A172 (cell line): Measurements from ENCODE around the gene SEMG1. TPM values are rescaled to one million over a fixed set of nuclear protein-coding genes. Genes with fewer than 3 reads are reported as not detected.

ENCODE experiments used
- DNase-seq: peaks from one replicate; pipeline ENCODE4 v3.0.0-alpha.2; 2015; ENCODE audit warnings: low spot score
- total RNA-seq: library from RNA; depleted of rRNA; stranded (reverse); fragments of >200 nt; shearing (Covaris generic); gene quantifications from 2 replicates; pipeline ENCODE4 v1.2.3, GENCODE V29; 2014; rRNA removed

The SEMG1 gene, protein sequence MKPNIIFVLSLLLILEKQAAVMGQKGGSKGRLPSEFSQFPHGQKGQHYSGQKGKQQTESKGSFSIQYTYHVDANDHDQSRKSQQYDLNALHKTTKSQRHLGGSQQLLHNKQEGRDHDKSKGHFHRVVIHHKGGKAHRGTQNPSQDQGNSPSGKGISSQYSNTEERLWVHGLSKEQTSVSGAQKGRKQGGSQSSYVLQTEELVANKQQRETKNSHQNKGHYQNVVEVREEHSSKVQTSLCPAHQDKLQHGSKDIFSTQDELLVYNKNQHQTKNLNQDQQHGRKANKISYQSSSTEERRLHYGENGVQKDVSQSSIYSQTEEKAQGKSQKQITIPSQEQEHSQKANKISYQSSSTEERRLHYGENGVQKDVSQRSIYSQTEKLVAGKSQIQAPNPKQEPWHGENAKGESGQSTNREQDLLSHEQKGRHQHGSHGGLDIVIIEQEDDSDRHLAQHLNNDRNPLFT
- not detected in 2 replicates for total RNA-seq

DNA sequence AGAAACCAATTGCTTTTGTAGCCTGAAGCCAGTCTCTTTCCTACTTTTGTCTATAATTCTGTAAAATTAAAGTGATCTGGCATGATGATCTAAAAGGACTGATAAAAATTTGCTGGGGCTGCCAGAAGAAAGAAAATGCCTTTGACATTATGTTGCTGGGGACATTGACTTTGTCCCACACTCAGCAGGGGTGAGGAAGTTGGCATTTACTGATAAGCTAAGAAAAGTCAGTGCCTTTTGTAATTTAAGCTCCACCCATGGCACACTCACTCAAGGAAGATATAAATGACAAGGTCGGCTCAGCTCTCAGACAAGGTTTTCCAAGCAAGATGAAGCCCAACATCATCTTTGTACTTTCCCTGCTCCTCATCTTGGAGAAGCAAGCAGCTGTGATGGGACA lies at the start of gene SEMG1:
Gene SEMG1 (plus strand): TSS at position 309 of the 400 bp plus-strand sequence. CDS start 21 bp downstream, at position 330.
- DNase-seq = no peak

DNA sequence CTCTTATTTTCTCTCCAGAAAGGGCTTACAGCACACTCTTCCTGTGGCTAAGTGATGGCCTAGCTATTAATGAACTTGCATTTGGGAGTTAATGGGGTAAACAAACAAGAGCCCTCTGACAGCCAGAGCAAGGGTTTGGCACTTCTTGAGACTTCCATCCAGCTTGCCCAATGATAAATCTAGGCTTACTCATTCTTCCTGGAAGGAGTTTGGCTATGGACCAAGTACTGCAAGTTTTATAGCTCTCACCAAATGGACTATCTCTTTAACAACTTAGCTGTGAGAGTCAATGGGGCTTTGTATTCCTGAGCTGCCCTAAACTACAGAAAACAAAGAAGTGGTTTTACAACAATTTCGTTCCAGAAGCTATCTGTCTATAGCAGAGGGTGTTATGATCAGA lies 48.9 kb upstream of the SEMG1 start:
- DNase-seq = peak; percentile 86

DNA sequence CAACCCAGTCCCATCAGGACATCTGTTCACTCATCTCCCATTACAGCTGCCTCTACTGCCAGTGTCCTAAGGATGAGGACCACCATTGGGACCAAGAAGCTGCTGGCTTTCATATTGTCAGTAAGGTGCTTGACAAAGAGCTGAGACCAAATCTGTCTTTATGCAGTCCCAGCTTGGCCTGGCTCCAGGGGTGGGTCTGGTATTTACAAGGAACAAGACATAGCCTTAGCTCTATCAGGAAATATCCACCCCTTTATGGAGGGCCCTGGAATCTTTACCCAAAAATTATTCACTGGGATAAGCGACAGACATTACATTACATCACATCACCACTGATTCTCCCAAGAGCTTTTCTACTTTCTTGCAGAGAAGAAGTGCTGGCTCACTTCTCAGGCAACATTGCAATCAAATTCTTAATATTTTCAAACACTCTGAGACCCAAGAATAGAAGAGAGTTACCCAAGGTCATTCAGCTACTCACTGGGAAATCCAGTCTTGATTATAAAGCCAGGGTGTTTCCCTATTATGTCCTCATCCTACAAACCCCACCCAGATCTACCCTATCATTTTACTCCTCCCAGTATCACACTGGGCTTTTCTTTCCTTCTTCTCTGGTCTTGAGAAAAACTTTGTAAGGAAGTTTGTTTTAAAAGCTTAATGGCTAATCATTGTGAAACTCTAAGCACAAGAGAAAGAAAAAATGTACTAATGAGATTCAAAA lies 43.6 kb upstream of the SEMG1 start:
- DNase-seq = no peak

DNA sequence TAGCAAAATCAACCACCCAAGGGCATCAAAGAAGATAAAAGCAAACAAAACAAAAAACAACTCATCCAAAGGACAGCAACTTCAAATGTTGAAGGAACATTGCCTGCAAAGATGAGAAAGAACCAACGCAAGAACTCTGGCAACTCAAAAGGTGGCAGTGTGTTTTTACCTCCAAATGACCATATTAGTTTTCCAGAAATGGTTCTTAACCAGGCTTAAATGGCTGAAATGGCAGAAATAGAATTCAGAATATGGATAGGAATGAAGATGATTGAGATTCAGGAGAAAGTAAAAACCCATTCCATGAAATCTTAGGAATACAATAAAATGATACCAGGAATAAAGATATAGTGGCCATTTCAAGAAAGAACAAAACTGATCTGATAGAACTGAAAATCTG lies 41.9 kb upstream of the SEMG1 start:
- DNase-seq = no peak

DNA sequence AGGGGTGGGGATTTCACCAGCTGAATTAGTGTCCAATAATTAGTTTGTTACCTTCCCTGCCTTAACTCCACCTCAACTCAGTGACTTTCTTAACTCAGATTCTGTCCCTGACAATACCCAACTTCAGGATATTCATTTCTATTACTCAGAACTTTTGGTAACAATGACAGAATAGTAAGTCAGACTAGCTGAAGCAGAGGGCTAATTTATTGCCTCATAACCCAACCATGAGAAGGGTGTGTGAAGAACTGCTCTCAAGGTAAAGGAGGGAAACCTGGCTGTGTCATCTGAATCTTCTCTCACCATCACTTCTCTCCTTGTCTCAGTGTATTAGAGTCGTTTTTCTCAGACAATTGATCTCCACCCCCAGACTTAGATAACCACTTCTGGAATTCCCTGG lies 33.3 kb upstream of the SEMG1 start:
- no peak for DNase-seq

DNA sequence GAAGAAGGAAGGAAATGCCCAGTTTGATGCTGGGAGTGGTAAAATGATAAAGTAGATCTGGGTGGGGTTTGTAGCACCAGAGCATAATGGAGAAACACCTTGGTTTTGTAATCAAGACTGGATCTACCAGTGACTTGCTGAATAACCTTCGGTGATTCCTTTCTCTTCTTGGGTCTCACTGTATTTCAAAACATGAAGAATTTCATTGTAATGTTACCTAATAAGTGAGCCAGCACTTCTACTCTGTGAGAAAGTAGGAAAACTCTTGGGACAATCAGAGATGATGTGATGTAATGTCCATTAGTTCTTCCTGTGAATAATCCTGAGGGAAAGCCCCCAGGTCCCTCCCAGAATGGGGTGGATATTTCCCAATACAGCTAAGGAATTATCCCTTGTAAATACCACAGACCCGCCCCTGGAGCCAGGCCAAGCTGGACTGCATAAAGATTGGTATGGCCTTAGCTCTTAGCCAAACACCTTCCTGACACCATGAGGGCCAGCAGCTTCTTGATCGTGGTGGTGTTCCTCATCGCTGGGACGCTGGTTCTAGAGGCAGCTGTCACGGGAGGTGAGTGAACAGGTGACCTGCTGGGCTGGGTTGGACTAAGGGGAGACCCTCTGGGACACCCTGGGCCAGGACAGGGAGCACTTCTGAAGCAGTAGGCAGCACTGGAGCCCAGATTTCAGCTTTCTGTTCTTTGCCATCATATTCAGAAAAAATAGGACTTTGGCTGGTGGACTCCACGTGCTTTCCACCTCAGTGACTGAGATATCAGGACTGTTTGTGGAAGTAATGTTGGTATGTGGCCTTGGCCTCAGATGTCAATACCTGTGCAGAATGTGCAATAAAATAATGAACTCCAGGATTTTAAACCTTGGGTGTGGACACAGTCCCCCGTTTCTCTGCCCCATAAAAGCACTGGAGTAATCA lies 32.1 kb upstream of the SEMG1 start, which contains the start of gene PI3:
Gene PI3 (plus strand): TSS at position 469 of the 931 bp plus-strand sequence. CDS start 21 bp downstream, at position 490.
- peak; percentile 76 for DNase-seq

DNA sequence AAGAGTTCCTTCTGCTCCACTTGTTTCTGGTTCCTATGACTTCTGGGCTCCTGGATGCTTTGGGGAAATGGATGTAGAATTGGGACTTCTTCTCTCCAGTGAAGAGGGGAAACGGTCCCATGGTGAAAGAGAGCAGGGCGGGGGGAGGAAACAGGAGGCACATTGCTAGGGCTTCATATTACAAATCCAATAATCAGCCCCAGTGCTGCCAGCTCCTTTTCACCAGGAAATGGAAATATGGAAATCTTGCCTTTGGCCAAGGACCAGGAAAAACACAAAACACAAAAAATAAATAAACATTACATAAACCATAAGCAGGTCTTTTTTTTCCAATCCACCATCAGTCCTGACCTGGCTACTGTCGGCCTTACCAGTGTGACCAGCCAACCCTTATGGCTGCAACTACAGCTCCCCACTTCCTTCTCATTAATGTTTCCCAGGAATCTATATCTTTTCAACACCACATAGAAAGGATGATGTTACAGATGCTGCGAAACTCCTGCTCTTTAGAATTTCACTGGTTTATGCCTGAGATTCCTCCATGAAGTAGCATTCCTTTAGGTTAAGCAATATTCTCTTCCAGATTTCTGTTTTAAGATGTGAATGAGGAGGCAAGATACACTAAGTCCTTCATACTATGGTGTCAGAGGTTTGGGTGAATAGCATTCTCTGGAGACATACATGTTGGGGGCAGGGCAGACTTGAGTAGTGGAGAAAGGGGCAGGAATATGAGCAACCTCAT lies 30.1 kb upstream of the SEMG1 start:
- no peak for DNase-seq

DNA sequence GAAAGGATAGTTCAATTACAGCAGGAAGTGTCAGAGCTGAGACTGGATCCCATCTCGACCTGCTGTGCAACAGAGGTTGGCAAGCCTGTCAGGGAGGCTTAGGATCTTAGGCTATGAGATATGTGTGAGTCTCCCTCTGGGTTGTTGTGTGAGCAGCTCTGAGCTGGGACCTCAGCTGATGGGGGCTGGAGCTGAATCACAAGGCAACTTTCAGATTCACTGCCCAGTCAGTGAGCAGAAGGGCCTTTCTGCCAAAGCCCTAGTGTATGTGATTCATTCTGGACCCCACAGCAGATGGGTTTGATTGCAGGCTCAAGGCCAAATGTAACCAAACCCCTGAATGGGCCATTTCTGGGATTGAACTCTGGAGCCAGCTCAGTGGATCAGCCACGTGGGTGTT lies 27.7 kb upstream of the SEMG1 start:
- DNase-seq = no peak

DNA sequence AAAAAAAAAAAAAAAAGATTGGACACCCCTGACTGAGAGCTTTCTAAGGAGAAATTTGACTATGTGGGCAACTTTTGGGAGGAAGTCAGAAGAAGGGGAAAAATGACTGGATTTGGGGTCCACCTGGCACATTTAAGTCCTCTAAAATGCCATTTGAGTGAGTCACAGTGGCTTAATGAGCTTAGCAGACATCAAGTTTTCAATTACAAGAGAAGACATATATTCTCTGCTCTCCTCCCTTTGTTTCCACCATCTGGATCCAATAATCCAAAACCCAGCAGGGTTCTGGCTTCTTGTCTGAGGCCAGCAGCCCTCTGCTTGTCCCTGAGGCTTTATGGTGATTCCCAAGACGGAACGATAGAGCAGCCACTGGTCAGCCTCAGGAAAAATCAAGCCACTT lies 25.2 kb upstream of the SEMG1 start:
- peak; percentile 62 for DNase-seq

DNA sequence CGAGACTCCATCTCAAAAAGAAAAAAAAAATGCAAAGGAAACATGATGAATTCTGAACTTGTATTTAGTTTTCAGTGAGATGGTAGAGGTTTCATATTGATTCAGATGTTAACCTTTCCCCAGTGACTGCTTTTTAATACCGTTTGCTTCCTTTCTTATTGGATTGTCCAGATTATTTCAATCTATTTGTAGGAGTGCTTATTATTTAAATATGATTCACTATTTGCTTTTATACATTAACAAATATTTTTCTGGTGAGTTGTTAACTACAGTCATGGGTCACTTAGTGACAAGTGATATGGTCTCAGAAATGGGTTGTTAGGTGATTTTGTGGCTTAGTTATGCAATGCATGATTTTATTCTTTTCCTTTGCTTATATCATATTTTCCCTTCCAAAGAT lies 23.7 kb upstream of the SEMG1 start:
- DNase-seq = no peak

DNA sequence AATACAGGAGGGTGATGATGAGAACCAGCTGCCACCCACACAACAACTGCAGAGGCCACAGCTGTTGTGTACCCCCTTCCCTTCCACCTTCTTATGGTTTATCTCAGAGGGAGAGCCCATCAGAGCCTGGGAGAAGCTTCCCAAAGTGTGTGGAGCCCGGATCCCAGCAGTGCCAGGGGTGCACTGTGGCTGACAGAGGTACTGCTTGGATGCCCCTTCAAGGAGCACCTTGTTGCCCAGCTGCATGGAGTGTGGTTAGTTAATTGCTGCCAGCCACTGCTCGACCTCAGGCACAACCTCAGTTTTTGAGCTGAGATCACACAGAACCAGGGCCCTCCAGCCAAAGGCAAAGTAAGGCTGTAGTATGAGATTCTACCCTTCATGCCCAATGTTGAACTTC lies 19.1 kb upstream of the SEMG1 start:
- no peak for DNase-seq

DNA sequence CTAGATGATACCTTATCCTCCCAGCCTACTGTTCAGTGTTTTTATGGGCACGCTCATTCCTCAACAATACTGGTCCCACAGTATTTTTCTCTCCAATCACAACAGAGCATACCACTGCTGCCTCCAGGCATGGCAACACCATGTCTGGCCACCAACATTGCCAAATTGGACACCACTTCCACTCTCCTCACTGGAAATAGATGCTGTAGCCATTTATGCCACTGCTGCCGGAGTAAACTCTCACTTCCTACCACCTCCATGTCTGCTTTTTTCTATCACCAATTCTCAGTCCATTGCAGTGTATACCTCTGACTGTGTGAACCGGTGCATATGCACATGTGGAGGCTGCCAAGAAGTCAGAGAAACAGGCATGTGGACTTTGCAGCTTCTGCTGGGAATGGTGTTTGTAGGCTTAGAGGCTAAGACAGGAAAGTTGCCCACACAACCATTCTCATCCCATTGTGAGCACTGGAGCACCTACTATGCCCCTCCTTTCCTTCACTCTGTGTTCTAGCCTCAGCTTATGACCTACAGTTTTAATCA lies 17.7 kb upstream of the SEMG1 start:
- DNase-seq = no peak

DNA sequence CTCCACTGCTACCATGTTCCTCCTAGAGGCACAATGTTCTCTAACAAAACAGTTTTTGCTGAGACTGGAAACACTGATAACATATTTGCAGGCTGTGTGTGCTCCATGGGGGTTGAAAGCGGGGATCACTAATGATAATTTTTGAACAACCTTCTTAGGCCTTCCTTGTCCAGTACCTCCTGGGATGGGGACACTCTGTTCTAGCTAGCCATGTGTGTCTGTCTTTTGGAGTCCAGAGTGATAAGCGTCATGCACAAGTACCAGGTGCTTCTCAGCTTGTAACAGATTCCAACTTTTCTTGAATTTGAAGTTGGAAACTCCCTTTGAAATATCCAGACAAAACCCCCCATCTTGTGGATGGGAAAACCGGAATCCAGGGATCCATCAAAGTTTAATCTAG lies 17.0 kb upstream of the SEMG1 start:
- no peak for DNase-seq

DNA sequence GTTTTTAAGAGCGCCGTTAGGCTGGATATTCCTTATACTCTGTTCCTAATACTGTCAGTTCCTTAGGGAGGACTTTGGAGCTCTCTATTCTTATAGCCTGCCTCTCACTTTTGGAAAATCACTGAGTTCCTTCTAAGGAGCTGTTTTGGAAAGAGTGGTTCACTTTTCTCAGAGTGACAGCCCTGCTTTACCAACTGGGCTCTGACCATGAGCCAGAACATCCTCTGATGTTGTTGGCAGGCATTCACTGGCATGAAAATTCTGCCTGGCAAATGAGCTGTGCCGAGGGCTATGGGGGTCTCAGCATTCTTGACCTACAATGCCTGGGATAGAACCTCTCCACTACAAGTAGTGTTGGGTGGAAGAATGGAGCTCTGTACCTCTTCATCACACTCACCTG lies 14.9 kb upstream of the SEMG1 start:
- no peak for DNase-seq

DNA sequence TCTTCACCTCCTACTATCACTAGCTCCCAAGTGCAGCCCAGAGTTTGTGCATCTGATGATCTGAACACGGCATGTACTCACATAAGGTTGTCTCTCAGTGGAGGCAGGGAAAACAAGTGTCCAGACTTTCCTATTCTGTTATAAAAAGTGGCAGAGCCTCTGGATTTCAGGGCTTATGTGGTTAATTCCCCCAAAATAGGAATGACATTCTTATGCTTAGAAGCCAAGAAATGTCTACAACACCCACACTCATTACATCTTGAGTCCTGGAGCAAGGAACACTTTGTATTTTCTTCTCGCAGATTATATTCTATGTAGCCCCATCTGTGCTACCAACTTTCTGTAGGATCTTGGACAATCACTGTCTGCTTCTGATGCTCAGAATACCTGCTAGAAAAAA lies 13.5 kb upstream of the SEMG1 start:
- DNase-seq = no peak

DNA sequence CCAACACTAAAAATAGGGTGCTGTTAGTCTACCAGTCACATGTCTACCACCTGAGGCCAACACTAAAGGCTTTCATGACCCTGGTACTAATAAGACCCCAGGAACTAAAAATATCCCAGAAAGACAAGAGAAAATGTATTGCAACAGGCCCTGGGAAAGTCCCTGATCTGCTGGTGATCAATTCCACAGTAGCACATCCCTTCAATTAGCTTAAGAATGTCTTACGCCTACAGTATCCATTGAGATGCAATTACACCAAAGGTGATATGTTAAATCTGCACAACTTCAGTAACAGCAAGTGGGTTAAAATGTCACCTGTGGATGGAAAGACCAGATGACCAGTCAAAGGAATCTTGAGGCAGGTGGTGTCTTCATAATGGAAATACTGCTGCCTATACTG lies 3.1 kb downstream of the SEMG1 start:
- no peak for DNase-seq

DNA sequence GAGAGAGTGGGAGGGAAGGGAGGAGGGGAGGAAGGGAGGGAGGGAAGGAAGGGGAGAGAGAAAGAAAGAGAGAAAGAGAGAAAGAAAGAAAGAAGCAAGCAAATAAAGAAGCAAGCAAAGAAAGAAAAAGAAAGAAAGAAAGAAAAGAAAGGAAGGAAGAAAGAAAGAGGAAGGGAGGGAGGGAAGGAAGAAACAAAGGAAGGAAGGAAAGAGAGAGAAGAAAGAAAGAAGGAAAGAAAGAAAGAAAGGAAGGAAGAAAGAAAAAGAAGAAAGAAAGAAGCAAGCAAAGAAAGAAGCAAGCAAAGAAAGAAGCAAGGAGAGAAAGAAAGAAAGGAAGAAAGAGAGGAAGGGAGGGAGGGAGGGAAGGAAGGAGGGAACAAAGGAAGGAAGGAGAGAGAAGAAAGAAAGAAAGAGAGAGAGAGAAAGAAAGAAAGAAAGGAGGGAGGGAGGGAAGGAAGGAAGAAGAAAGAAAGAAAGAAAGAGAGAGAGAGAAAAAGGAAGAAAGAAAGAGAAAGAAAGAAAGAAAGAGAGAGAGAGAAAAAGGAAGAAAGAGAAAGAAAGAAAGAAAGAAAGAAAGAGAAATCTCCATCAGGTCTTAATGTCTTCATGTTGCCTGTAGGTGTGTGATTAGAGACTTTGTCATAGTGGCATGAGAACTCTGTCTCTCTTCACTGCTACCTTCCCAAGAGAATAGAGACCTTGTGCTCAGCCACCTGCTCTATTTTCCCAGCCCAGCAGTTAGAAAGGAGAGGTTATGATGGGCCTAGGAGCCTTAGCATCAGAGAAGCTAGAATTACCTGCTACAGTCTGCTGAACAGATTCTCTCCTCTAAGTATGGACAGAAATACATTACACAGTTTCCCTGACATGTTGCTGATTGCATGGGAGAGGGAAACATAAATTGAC lies 5.0 kb downstream of the SEMG1 start:
- no peak for DNase-seq

DNA sequence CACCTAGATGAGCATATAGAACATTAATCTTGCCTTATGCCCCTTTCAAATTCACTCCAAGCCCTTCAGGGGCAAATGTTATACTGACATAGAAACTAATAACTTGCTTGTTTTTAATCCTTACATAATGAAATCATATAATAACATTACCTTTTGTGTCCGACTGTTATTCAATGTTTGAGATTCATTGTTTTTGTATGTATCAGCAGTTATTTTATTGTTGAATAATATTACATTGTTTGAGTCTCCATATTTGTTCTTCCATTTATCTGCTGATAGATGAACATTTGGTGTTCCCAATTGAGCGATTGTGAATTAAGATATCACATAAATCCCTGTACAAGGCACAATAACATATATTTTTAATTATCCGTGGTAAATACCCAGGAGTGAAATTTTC lies 6.0 kb downstream of the SEMG1 start:
- no peak for DNase-seq

DNA sequence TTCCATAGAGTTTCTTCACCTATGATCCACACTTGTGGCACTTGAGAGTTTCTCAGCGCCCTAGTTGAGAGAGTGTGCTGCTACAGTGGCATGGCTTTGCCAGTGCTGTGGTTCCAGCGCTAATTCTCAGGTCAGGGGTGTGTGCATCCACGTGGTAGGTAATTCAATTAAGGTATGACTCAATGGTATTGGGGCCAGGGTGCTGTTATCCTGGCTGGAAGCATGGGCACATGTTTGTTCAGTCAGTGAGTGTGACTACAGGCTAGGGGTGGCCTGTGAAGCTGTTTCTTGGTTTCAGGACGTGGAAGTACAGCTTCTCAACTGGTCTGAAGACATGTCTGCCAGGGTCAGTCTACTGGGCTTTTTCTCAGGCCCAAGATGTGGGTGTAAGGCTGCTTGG lies 11.3 kb downstream of the SEMG1 start:
- no peak for DNase-seq

DNA sequence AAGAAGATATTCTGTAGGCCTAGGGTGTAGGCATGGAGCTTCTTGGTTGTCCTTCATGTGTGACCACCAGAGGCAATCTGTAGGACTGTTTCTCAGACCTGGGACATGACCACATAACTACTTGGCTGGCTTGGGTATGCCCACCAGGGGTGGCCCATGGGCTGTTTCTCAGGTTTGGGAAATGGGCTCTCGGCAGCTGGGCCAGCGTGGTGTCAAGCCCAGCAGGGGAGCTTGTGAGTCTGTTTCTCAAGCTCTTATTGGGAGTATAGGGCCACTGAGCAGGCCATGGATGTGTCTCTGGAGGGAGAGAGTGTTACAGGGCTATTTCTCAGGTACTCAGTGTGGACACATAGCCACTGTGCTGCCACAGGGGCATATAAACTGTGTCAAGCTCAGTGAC lies 11.8 kb downstream of the SEMG1 start:
- no peak for DNase-seq
